HepG2 (cell line): Measurements from ENCODE around the gene ABCA2. TPM values are rescaled to one million over a fixed set of nuclear protein-coding genes. Genes with fewer than 3 reads are reported as not detected.

Experiments used
- ADNP ChIP-seq: sonication (generic); formaldehyde crosslinking; IDR thresholded peaks from 2 replicates; pipeline ENCODE4 v1.4.0; 2020; ENCODE audit warnings: missing genetic modification reagents
- BORCS8-MEF2B ChIP-seq: sonication (generic); formaldehyde crosslinking; IDR thresholded peaks from 2 replicates; pipeline ENCODE4 v1.8.0; 2022; ENCODE audit warnings: mild to moderate bottlenecking, missing genetic modification reagents
- CEBPB ChIP-seq: IDR thresholded peaks from 2 replicates; pipeline ENCODE4 v1.6.1; 2011; ENCODE audit warnings: low read depth, low read length, improper control_type of control experiment, borderline replicate concordance
- EEA1 ChIP-seq: sonication (generic); formaldehyde crosslinking; IDR thresholded peaks from 2 replicates; pipeline ENCODE4 v1.5.1; 2020; ENCODE audit warnings: mild to moderate bottlenecking, missing genetic modification reagents, borderline replicate concordance
- HOXA3 ChIP-seq: sonication (generic); formaldehyde crosslinking; IDR thresholded peaks from 2 replicates; pipeline ENCODE4 v1.5.0; 2020; ENCODE audit warnings: missing genetic modification reagents
- KAT7 ChIP-seq: IDR thresholded peaks from 2 replicates; pipeline ENCODE4 v1.6.1; 2018; ENCODE audit warnings: borderline replicate concordance, missing compliant biosample characterization
- LCORL ChIP-seq, 2 experiments: fragments of 450-650 bp in 1 of 2; sonication (generic) in 1 of 2; formaldehyde crosslinking in 1 of 2; IDR thresholded peaks; 2 replicates each; pipeline versions ENCODE4 v1.5.0 to v1.6.1; 2017 to 2020; ENCODE audit warnings: antibody characterized with exemption in 1 of 2, missing genetic modification reagents in 1 of 2
- NR2F1 ChIP-seq, 2 experiments: fragments of 450-650 bp in 1 of 2; formaldehyde crosslinking in 1 of 2; IDR thresholded peaks; 2 replicates each; pipeline versions ENCODE4 v1.5.0 to v1.6.1; 2016 to 2020; ENCODE audit warnings: mild to moderate bottlenecking in 1 of 2, missing compliant biosample characterization in 1 of 2, missing genetic modification reagents in 1 of 2, moderate library complexity in 1 of 2
- NR3C1 ChIP-seq: sonication (generic); formaldehyde crosslinking; IDR thresholded peaks from 2 replicates; pipeline ENCODE4 v1.4.0; 2020; ENCODE audit warnings: missing genetic modification reagents
- PHF5A ChIP-seq: IDR thresholded peaks from one replicate; pipeline ENCODE4 v1.6.1; 2018; ENCODE audit warnings: low read depth, missing genetic modification reagents; ENCODE audit not compliant: unreplicated experiment
- POLR2A ChIP-seq, 2 experiments: IDR thresholded peaks; 2 replicates each; pipeline ENCODE4 v1.6.1; 2011; ENCODE audit warnings: low read depth in 2 of 2, low read length in 2 of 2, mild to moderate bottlenecking in 1 of 2, moderate library complexity in 1 of 2; ENCODE audit not compliant: insufficient read depth in 1 of 2
- POLR2AphosphoS5 ChIP-seq: IDR thresholded peaks from 2 replicates; pipeline ENCODE4 v1.6.1; 2012; ENCODE audit warnings: low read depth, low read length
- SALL1 ChIP-seq: sonication (generic); formaldehyde crosslinking; IDR thresholded peaks from 2 replicates; pipeline ENCODE4 v1.8.0; 2022; ENCODE audit warnings: mild to moderate bottlenecking, missing genetic modification reagents
- SRY ChIP-seq: sonication (generic); formaldehyde crosslinking; IDR thresholded peaks from 2 replicates; pipeline ENCODE4 v1.8.0; 2022; ENCODE audit warnings: mild to moderate bottlenecking, missing genetic modification reagents
- TAF15 ChIP-seq: fragments of 200-400 bp; formaldehyde crosslinking; IDR thresholded peaks from one replicate; pipeline ENCODE4 v1.6.1; 2018; ENCODE audit warnings: mild to moderate bottlenecking, low read depth, low read length; ENCODE audit not compliant: poor library complexity, severe bottlenecking
- U2AF1 ChIP-seq: fragments of 200-400 bp; formaldehyde crosslinking; optimal IDR thresholded peaks from 2 replicates; pipeline ENCODE3; 2017; ENCODE audit warnings: mild to moderate bottlenecking, low read depth, low read length
- XRCC5 ChIP-seq: fragments of 200-400 bp; formaldehyde crosslinking; optimal IDR thresholded peaks from 2 replicates; pipeline ENCODE3; 2017; ENCODE audit warnings: mild to moderate bottlenecking, low read length
- ZBTB38 ChIP-seq: sonication (generic); formaldehyde crosslinking; IDR thresholded peaks from 2 replicates; pipeline ENCODE4 v1.5.1; 2020; ENCODE audit warnings: mild to moderate bottlenecking, missing genetic modification reagents
- ZFP36L2 ChIP-seq: sonication (generic); formaldehyde crosslinking; IDR thresholded peaks from 2 replicates; pipeline ENCODE4 v1.4.0; 2020; ENCODE audit warnings: missing genetic modification reagents
- ZMYM4 ChIP-seq: sonication (generic); formaldehyde crosslinking; IDR thresholded peaks from 2 replicates; pipeline ENCODE4 v1.8.1; 2023; ENCODE audit warnings: mild to moderate bottlenecking, missing genetic modification reagents
- ZNF205 ChIP-seq: IDR thresholded peaks from 2 replicates; pipeline ENCODE4 v1.6.1; 2018; ENCODE audit warnings: missing biosample characterization, missing genetic modification reagents
- ZNF333 ChIP-seq: sonication (generic); formaldehyde crosslinking; IDR thresholded peaks from 2 replicates; pipeline ENCODE4 v1.4.0; 2020; ENCODE audit warnings: mild to moderate bottlenecking, missing genetic modification reagents, borderline replicate concordance
- ZNF44 ChIP-seq: sonication (generic); formaldehyde crosslinking; IDR thresholded peaks from 2 replicates; pipeline ENCODE4 v1.5.1; 2020; ENCODE audit warnings: mild to moderate bottlenecking, missing genetic modification reagents
- ZNF547 ChIP-seq: sonication (generic); formaldehyde crosslinking; IDR thresholded peaks from 2 replicates; pipeline ENCODE4 v1.5.1; 2020; ENCODE audit warnings: mild to moderate bottlenecking, missing genetic modification reagents
- ZNF83 ChIP-seq: sonication (generic); formaldehyde crosslinking; IDR thresholded peaks from 2 replicates; pipeline ENCODE4 v1.4.0; 2020; ENCODE audit warnings: missing genetic modification reagents, mild to moderate bottlenecking, borderline replicate concordance
- ZNF878 ChIP-seq: sonication (generic); formaldehyde crosslinking; IDR thresholded peaks from 2 replicates; pipeline ENCODE4 v1.8.1; 2023; ENCODE audit warnings: mild to moderate bottlenecking, missing genetic modification reagents, moderate library complexity
- ZSCAN9 ChIP-seq: IDR thresholded peaks from 2 replicates; pipeline ENCODE4 v1.6.1; 2016; ENCODE audit warnings: borderline replicate concordance
- polyA plus RNA-seq, 8 experiments: library from polyadenylated mRNA; depleted of rRNA in 3 of 8; stranded (reverse) in 7 of 8; unstranded in 1 of 8; fragments of >200 nt; fragmentation: Illumina TruSeq in 4 of 8; extraction: Trizol in 4 of 8; gene quantifications; 2 replicates each; pipeline versions ENCODE4 v1.2.1 to v1.2.3, GENCODE V29; 2011 to 2016; ENCODE audit warnings: low read depth in 4 of 8, missing spikeins in 1 of 8, mixed read lengths in 1 of 8; ENCODE audit not compliant: insufficient read depth in 1 of 8
- total RNA-seq, 5 experiments: library from RNA; depleted of rRNA; stranded (reverse); fragments of >200 nt; fragmentation: Illumina TruSeq; extraction: Trizol; gene quantifications; 2 replicates each; pipeline ENCODE4 v1.2.3, GENCODE V29; 2016; ENCODE audit warnings: low read depth in 1 of 5
- TF ChIP-seq, protein P1 (sequence below): sonication (generic); formaldehyde crosslinking; IDR thresholded peaks from 2 replicates; pipeline ENCODE4 v1.4.0; 2020; ENCODE audit warnings: missing genetic modification reagents
- TF ChIP-seq, protein P2 (sequence below): sonication (generic); formaldehyde crosslinking; IDR thresholded peaks from 2 replicates; pipeline ENCODE4 v1.4.0; 2020; ENCODE audit warnings: mild to moderate bottlenecking, missing genetic modification reagents
- TF ChIP-seq, protein P3 (sequence below): IDR thresholded peaks from 2 replicates; pipeline ENCODE4 v1.6.1; 2016; ENCODE audit warnings: low read depth, control low read depth

ABCA2 gene
- total and polyA plus RNA-seq, 2 of the 13 experiments (the other 11 are each of a cell fraction or from before 2014, with no cell fraction given) = 2.9 to 19.2 TPM

DNA sequence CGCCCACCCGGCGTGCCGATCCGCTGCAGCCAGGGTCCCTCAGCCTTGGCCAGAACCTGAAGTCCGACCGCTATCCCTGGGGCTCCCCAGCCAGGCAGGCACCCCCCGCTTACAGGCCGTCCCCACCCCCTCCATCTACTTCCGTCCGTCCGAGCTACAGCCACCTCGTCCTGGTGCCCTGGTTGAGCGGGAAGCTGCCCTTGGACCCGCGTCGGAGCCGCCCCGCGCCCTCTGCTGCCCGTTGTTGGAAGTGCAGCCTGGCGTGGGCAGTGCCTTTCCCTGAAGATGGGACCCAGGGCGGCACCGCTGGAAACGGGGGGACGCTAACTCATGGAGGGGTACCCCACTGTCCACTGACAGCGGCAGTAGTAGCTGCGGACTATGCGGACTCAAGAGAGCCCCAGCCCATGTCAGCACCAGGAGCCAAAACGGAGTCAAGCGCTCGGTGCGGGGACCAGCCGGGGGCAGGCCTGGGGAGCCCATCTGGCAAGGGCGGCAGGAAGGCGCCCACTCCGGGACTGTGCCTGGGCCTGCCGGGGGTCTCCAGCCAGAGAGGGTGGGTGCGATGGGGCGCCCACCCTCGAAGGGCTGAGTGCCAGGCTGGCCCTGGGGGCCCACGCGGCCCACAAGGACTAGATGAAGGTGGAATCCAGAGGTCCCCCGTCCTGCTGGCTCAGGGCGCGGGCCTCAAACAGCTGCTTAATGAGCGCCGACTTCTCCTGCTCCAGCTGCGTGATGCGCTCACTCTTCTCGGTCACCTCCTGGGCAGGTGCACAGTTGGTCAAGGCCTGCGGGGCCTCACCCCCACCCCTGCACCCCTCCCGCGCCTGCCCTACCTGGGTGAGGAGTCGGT is 36.2 kb upstream of the ABCA2 start (continued):
- TF ChIP-seq ZBTB38 (CRISPR knock-in tag) = peak; percentile 93
- TF ChIP-seq ZNF83 (CRISPR knock-in tag) = no peak; the same call in 1 of the 2 replicates
- TF ChIP-seq ZSCAN9 (CRISPR knock-in tag) = no peak
- no peak for TF ChIP-seq NR2F1 (CRISPR knock-in tag; IDR thresholded peaks at IDR 0.05)
- TF ChIP-seq KAT7 (CRISPR knock-in tag) = no peak
- TF ChIP-seq XRCC5 = peak; percentile 58
- TF ChIP-seq PHF5A (CRISPR knock-in tag) = no peak
- TF ChIP-seq, protein P1, sequence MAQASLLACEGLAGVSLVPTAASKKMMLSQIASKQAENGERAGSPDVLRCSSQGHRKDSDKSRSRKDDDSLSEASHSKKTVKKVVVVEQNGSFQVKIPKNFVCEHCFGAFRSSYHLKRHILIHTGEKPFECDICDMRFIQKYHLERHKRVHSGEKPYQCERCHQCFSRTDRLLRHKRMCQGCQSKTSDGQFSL (CRISPR knock-in tag) = no peak
- no peak for TF ChIP-seq ZNF205 (CRISPR knock-in tag)
- no peak for TF ChIP-seq LCORL (IDR thresholded peaks at IDR 0.05)
- TF ChIP-seq LCORL (CRISPR knock-in tag; IDR thresholded peaks at IDR 0.05) = no peak; the same call in 1 of the 2 replicates
- TF ChIP-seq U2AF1 = no peak
- no peak for TF ChIP-seq POLR2A (IDR thresholded peaks at IDR 0.05; ENCODE audit: insufficient read depth in 1 of 2, low read depth in 2 of 2, low read length in 2 of 2)
- peak; percentile 66; the same call in 1 of the 2 replicates for TF ChIP-seq BORCS8-MEF2B (CRISPR knock-in tag)
- no peak for TF ChIP-seq EEA1 (CRISPR knock-in tag)
- 0 out of 2 replicates have a peak, but pooled peaks have one; percentile 26 for TF ChIP-seq ZNF547
- no peak for TF ChIP-seq ZNF333 (CRISPR knock-in tag)
- no peak for TF ChIP-seq CEBPB
- TF ChIP-seq ZMYM4 (CRISPR knock-in tag) = no peak
- TF ChIP-seq, protein P2, sequence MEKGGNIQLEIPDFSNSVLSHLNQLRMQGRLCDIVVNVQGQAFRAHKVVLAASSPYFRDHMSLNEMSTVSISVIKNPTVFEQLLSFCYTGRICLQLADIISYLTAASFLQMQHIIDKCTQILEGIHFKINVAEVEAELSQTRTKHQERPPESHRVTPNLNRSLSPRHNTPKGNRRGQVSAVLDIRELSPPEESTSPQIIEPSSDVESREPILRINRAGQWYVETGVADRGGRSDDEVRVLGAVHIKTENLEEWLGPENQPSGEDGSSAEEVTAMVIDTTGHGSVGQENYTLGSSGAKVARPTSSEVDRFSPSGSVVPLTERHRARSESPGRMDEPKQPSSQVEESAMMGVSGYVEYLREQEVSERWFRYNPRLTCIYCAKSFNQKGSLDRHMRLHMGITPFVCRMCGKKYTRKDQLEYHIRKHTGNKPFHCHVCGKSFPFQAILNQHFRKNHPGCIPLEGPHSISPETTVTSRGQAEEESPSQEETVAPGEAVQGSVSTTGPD (CRISPR knock-in tag) = no peak
- peak; percentile 18; the same call in 1 of the 2 replicates for TF ChIP-seq HOXA3 (CRISPR knock-in tag)
- TF ChIP-seq TAF15 = peak; percentile 26
- no peak for TF ChIP-seq ZNF44 (CRISPR knock-in tag)
- no peak for TF ChIP-seq NR3C1 (CRISPR knock-in tag)
- peak; percentile 73 for TF ChIP-seq SALL1 (CRISPR knock-in tag)
- TF ChIP-seq, protein P3, sequence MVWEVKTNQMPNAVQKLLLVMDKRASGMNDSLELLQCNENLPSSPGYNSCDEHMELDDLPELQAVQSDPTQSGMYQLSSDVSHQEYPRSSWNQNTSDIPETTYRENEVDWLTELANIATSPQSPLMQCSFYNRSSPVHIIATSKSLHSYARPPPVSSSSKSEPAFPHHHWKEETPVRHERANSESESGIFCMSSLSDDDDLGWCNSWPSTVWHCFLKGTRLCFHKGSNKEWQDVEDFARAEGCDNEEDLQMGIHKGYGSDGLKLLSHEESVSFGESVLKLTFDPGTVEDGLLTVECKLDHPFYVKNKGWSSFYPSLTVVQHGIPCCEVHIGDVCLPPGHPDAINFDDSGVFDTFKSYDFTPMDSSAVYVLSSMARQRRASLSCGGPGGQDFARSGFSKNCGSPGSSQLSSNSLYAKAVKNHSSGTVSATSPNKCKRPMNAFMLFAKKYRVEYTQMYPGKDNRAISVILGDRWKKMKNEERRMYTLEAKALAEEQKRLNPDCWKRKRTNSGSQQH (CRISPR knock-in tag) = no peak
- no peak for TF ChIP-seq ADNP
- TF ChIP-seq ZNF878 (CRISPR knock-in tag) = no peak
- no peak for TF ChIP-seq ZFP36L2 (CRISPR knock-in tag)
- TF ChIP-seq POLR2AphosphoS5 = no peak
- TF ChIP-seq SRY (CRISPR knock-in tag) = 0 out of 2 replicates have a peak, but pooled peaks have one; percentile 44
